ENCODE data around the gene SEMA7A. TPM values are rescaled to one million over a fixed set of nuclear protein-coding genes. Genes with fewer than 3 reads are reported as not detected.

Gene SEMA7A
- total RNA-seq, 2 donors from 2014 or later = 1.8 to 2.0 TPM

DNA sequence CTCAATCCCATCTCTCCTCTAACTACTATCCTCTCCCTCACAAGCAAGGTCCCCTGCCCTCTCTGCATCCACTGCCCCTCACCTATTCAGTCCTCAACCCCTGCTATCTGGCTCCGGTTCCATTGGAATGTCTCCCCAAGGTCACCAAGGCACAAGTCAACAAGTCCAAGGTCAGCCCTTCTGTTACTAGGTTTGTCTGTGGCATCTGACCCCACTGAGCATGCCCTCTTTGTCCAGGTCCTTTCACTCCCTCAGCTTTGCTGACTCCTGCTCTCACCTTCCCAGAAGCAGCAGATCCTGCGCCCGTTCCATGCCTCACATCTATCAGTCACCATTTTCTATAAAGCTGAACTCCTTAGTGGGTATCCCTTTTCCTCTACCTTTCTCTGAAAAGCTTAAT is 8.3 kb upstream of the SEMA7A start:
- no peaks in the 10 kb centered on the region for H3K4me1 ChIP-seq
- TF ChIP-seq, protein P1, sequence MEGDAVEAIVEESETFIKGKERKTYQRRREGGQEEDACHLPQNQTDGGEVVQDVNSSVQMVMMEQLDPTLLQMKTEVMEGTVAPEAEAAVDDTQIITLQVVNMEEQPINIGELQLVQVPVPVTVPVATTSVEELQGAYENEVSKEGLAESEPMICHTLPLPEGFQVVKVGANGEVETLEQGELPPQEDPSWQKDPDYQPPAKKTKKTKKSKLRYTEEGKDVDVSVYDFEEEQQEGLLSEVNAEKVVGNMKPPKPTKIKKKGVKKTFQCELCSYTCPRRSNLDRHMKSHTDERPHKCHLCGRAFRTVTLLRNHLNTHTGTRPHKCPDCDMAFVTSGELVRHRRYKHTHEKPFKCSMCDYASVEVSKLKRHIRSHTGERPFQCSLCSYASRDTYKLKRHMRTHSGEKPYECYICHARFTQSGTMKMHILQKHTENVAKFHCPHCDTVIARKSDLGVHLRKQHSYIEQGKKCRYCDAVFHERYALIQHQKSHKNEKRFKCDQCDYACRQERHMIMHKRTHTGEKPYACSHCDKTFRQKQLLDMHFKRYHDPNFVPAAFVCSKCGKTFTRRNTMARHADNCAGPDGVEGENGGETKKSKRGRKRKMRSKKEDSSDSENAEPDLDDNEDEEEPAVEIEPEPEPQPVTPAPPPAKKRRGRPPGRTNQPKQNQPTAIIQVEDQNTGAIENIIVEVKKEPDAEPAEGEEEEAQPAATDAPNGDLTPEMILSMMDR (IDR thresholded peaks at IDR 0.05) = no peak
- no peak for DNase-seq
- no peaks in the 10 kb centered on the region for H3K36me3 ChIP-seq
- no peak overlapping the region for H3K9ac ChIP-seq (ENCODE audit: low read depth in 2 of 2, low read length in 2 of 2)
- intact Hi-C loops (cut with DNase I) = no loop called here
- H3K4me3 ChIP-seq = no peak overlapping the region
- H3K27me3 ChIP-seq = no peaks in the 10 kb centered on the region
- no peak overlapping the region for H3K27ac ChIP-seq
- no peaks in the 10 kb centered on the region for H3K9me3 ChIP-seq

DNA sequence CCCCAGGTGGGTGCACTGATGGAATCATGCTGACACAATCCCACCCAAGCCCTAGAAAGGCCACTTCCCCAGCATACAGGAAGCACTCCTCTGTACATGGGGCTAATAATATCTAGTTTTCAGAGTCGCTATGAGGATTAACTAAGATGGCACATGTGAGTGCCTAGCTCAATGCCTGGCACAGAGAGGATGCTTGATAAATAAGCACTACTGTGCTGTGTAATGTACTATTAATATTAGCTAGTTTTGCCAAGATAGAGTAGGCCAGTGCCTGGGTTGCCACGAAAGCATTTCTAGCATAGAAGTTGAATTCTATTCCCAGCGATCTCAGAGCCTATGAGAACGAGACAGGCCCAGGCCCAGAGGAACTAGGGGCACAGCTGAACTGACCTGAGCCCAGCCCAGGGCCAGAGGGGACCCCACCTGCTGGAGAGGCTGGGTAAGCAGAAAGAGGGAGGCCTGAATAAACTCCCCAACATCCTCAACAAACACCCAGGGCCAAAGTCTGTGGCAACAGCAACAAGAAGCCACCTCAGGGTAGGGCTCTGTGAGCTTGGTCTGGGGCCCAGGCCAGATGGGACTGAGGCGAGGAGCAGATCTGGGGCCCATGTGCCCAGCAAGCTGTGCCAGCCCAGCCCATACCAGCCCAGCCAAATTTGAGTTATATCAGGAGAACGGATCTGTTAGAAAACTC is 7.6 kb upstream of the SEMA7A start:
- no peak overlapping the region for H3K9ac ChIP-seq (ENCODE audit: low read depth in 2 of 2, low read length in 2 of 2)
- no peak overlapping the region for H3K4me3 ChIP-seq
- no peak for DNase-seq
- no peaks in the 10 kb centered on the region for H3K36me3 ChIP-seq
- intact Hi-C loops (cut with DNase I) = loop anchor here (2.0 kb wide), 1 partner anchor 59 kb away; no protein-coding TSS in a partner anchor
- no peaks in the 10 kb centered on the region for H3K27me3 ChIP-seq
- no peaks in the 10 kb centered on the region for H3K9me3 ChIP-seq
- no peak overlapping the region for H3K27ac ChIP-seq
- TF ChIP-seq, protein P1 (IDR thresholded peaks at IDR 0.05) = no peak
- H3K4me1 ChIP-seq = no peaks in the 10 kb centered on the region

- H3K27me3 ChIP-seq = no peaks in the 10 kb centered on the region
- H3K27ac ChIP-seq = no peak overlapping the region
- H3K4me1 ChIP-seq = no peaks in the 10 kb centered on the region
- H3K9me3 ChIP-seq = no peaks in the 10 kb centered on the region
- TF ChIP-seq, protein P1 (IDR thresholded peaks at IDR 0.05) = peak; percentile 85
- no peaks in the 10 kb centered on the region for H3K36me3 ChIP-seq
- no peak overlapping the region for H3K4me3 ChIP-seq
- no peak overlapping the region for H3K9ac ChIP-seq (ENCODE audit: low read depth in 2 of 2, low read length in 2 of 2)
- intact Hi-C loops (cut with DNase I) = no loop called here
- peak; percentile 67 for DNase-seq
These were observed 5.1 kb upstream of the SEMA7A start for GRCh38 chr15:74438721-74439316.

- Histone ChIP-seq H3K36me3 (no peaks in the 10 kb centered on the region), H3K4me1 (no peaks in the 10 kb centered on the region), H3K9ac (ENCODE audit: low read depth in 2 of 2, low read length in 2 of 2) (no peak overlapping the region), H3K4me3 (no peak overlapping the region), H3K27ac (no peak overlapping the region), H3K27me3 (peaks cover 1% of the 10 kb centered on the region), H3K9me3 (no peaks in the 10 kb centered on the region)
- TF ChIP-seq, protein P1 (IDR thresholded peaks at IDR 0.05) = no peak
- DNase-seq = no peak
- intact Hi-C loops (cut with DNase I) = no loop called here
These were observed 4.4 kb upstream of the SEMA7A start for GRCh38 chr15:74438206-74438605.

GRCh38 chr15:74434263-74435136 is 742 bp upstream of the SEMA7A start:
- Histone ChIP-seq H3K9me3 (no peaks in the 10 kb centered on the region), H3K27ac (no peak overlapping the region), H3K4me1 (peaks cover 3% of the 10 kb centered on the region), H3K4me3 (peak overlapping the region; percentile 84), H3K27me3 (peaks cover 27% of the 10 kb centered on the region), H3K9ac (ENCODE audit: low read depth in 2 of 2, low read length in 2 of 2) (peak overlapping the region; percentile 44 to 83), H3K36me3 (no peaks in the 10 kb centered on the region)
- intact Hi-C loops (cut with DNase I) = no loop called here
- DNase-seq = no peak
- TF ChIP-seq, protein P1 (IDR thresholded peaks at IDR 0.05) = no peak
